OCI-LY7 (cell line): ENCODE data around the gene KIF4B.

Experiments
- CTCF ChIP-seq: fragments of 200-600 bp; sonication (generic); conservative IDR thresholded peaks from 2 replicates; pipeline ENCODE4 v1.5.1; 2014; ENCODE audit warnings: mild to moderate bottlenecking, antibody characterized with exemption, low read length, moderate library complexity, mixed read lengths
- EZH2phosphoT487 ChIP-seq: fragments of 200-600 bp; sonication (generic); IDR thresholded peaks from 2 replicates; pipeline ENCODE4 v1.6.1; 2018; ENCODE audit warnings: low read depth, borderline replicate concordance, mild to moderate bottlenecking, mixed run types, antibody characterized with exemption, low read length, moderate library complexity, mixed read lengths

GRCh38 chr5:154977409-154977808, 36.1 kb upstream of the KIF4B start:
- no peak for TF ChIP-seq CTCF
- no peak for TF ChIP-seq EZH2phosphoT487
